Measurements from ENCODE around the gene WDR27.

The WDR27 gene

DNA sequence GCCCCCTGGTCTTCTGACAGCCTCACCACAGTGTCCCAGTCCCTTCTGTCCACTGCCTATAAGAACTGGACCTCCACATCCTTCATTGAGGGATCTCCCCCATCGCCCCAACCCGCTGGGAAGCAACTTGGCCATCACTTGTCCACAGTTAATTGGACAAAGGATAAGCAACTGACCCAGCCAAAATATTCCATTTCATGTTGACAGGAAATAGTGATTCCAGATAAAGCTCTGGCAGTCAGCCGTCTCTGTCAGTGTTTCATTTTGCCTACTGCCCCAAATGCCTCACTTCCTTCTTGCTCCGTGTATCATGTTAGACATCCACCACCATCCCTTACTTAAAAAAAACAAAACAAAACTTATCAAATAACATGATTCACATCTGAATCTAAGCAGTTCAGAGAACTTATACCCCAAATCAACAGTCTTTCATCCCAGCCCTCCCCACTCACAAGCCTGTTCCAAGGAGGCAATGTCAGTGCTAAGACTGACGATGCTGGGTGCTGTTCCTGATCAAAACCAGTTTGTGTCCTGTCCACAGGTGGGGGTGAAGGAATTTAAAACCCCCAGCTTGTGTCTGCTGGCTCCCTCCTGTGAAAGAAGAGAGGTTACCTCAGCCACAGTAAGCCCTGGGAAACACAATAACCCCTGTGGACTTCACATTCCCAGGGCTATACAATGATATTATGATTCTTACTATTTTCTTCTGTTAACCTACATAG, 162.5 kb downstream of the WDR27 start:
- H3K9me2 ChIP-seq (replicated peaks; ENCODE audit: insufficient read depth, low read length) = no peaks in the 10 kb centered on the region
- no peaks in the 10 kb centered on the region for H3K79me2 ChIP-seq (ENCODE audit: low read length)
- H3K27me3 ChIP-seq (replicated peaks; ENCODE audit: insufficient read depth, low read length) = no peaks in the 10 kb centered on the region
- TF ChIP-seq EZH2phosphoT487 (IDR thresholded peaks at IDR 0.05; ENCODE audit: low read length) = no peak
- TF ChIP-seq, protein P1, sequence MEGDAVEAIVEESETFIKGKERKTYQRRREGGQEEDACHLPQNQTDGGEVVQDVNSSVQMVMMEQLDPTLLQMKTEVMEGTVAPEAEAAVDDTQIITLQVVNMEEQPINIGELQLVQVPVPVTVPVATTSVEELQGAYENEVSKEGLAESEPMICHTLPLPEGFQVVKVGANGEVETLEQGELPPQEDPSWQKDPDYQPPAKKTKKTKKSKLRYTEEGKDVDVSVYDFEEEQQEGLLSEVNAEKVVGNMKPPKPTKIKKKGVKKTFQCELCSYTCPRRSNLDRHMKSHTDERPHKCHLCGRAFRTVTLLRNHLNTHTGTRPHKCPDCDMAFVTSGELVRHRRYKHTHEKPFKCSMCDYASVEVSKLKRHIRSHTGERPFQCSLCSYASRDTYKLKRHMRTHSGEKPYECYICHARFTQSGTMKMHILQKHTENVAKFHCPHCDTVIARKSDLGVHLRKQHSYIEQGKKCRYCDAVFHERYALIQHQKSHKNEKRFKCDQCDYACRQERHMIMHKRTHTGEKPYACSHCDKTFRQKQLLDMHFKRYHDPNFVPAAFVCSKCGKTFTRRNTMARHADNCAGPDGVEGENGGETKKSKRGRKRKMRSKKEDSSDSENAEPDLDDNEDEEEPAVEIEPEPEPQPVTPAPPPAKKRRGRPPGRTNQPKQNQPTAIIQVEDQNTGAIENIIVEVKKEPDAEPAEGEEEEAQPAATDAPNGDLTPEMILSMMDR (IDR thresholded peaks at IDR 0.05; ENCODE audit: low read length) = no peak
- no peak for TF ChIP-seq EZH2 (optimal IDR thresholded peaks at IDR 0.05; ENCODE audit: low read depth, low read length)
- no peak overlapping the region for H3K4me3 ChIP-seq (ENCODE audit: low read length)
- H3K4me2 ChIP-seq (ENCODE audit: low read depth, low read length) = no peak overlapping the region
- no peaks in the 10 kb centered on the region for H3K9me3 ChIP-seq (replicated peaks; ENCODE audit: insufficient read depth, low read length)
- no peak overlapping the region for H2AFZ ChIP-seq (ENCODE audit: low read length)
- no peak overlapping the region for H3K9ac ChIP-seq (ENCODE audit: low read length)
- no peaks in the 10 kb centered on the region for H4K20me1 ChIP-seq (ENCODE audit: insufficient read depth, low read length)
- no peak overlapping the region for H3K27ac ChIP-seq (ENCODE audit: low read length)
- H3K4me1 ChIP-seq (ENCODE audit: low read length) = no peaks in the 10 kb centered on the region
- no peaks in the 10 kb centered on the region for H3K36me3 ChIP-seq (replicated peaks; ENCODE audit: insufficient read depth, low read length)
- no peak for DNase-seq
- H3F3A ChIP-seq (ENCODE audit: insufficient read depth, low read length) = no peaks in the 10 kb centered on the region

DNA sequence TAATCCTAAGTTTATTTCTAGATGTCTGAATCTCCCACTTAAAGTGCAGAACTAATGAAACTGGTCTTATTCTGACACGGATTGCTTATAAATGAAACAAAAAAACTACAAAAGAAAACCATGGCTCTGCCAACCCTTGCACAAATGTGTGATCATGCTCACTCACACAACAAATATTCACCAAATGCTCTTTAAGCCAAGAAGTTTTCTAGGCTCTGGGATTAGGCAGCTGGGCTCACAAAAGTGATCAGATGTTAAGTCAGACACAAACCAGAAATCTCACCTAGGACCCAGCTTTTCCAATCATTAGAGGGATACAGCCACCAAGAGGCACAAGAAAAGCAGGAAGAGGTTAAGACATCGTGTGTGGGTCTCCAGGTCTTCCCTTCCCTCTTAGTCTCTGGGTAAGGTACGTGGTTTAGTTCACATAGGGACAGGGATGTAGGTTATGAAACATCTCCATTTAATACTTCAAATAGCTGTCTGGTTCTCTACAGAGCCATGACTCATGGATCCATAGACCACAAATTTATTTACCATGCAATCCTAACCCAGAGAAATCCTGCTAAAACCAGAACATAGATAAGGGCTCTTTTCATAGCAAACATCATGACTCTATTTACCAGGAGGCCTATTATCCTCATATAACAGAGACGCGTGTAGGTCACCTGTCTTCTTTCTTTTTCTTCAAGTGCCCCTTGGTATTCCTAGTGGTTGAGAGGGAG, 165.2 kb downstream of the WDR27 start:
- Histone ChIP-seq H3K79me2 (ENCODE audit: low read length) (no peaks in the 10 kb centered on the region), H4K20me1 (ENCODE audit: insufficient read depth, low read length) (no peaks in the 10 kb centered on the region), H3K9ac (ENCODE audit: low read length) (no peak overlapping the region), H3K9me3 (replicated peaks; ENCODE audit: insufficient read depth, low read length) (no peaks in the 10 kb centered on the region), H2AFZ (ENCODE audit: low read length) (no peak overlapping the region), H3F3A (ENCODE audit: insufficient read depth, low read length) (no peaks in the 10 kb centered on the region), H3K9me2 (replicated peaks; ENCODE audit: insufficient read depth, low read length) (no peaks in the 10 kb centered on the region), H3K36me3 (replicated peaks; ENCODE audit: insufficient read depth, low read length) (no peaks in the 10 kb centered on the region), H3K27ac (ENCODE audit: low read length) (no peak overlapping the region), H3K4me1 (ENCODE audit: low read length) (no peaks in the 10 kb centered on the region), H3K4me3 (ENCODE audit: low read length) (no peak overlapping the region), H3K27me3 (replicated peaks; ENCODE audit: insufficient read depth, low read length) (no peaks in the 10 kb centered on the region), H3K4me2 (ENCODE audit: low read depth, low read length) (no peak overlapping the region)
- DNase-seq = no peak
- TF ChIP-seq EZH2 (optimal IDR thresholded peaks at IDR 0.05; ENCODE audit: low read depth, low read length) = no peak
- no peak for TF ChIP-seq EZH2phosphoT487 (IDR thresholded peaks at IDR 0.05; ENCODE audit: low read length)
- TF ChIP-seq, protein P1 (IDR thresholded peaks at IDR 0.05; ENCODE audit: low read length) = no peak

DNA sequence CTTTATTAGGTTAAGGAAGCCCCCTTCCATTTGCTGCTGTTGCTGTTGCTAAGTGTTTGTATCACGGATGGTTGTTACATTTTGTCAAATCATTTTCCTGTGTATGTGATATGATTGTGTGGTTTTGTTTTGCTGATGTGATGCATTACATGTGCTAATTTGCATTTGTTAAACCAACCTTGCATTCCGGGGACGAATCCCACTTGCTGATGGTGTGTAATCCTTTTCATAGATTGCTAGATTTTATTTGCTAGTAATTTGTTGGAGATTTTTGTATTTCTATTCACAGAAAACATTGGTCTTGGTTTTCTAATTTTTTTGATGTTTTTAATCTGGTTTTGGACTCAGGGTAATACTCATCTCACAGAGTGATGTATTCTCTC, 167.8 kb downstream of the WDR27 start:
- no peak for DNase-seq
- Histone ChIP-seq H3K9me2 (replicated peaks; ENCODE audit: insufficient read depth, low read length) (no peaks in the 10 kb centered on the region), H3K4me2 (ENCODE audit: low read depth, low read length) (no peak overlapping the region), H2AFZ (ENCODE audit: low read length) (no peak overlapping the region), H3K36me3 (replicated peaks; ENCODE audit: insufficient read depth, low read length) (no peaks in the 10 kb centered on the region), H4K20me1 (ENCODE audit: insufficient read depth, low read length) (no peaks in the 10 kb centered on the region), H3K4me3 (ENCODE audit: low read length) (no peak overlapping the region), H3K27me3 (replicated peaks; ENCODE audit: insufficient read depth, low read length) (no peaks in the 10 kb centered on the region), H3K27ac (ENCODE audit: low read length) (no peak overlapping the region), H3K9me3 (replicated peaks; ENCODE audit: insufficient read depth, low read length) (no peaks in the 10 kb centered on the region), H3K4me1 (ENCODE audit: low read length) (no peaks in the 10 kb centered on the region), H3K9ac (ENCODE audit: low read length) (no peak overlapping the region), H3K79me2 (ENCODE audit: low read length) (no peaks in the 10 kb centered on the region), H3F3A (ENCODE audit: insufficient read depth, low read length) (no peaks in the 10 kb centered on the region)
- TF ChIP-seq, protein P1 (IDR thresholded peaks at IDR 0.05; ENCODE audit: low read length) = no peak
- TF ChIP-seq EZH2 (optimal IDR thresholded peaks at IDR 0.05; ENCODE audit: low read depth, low read length) (no peak), EZH2phosphoT487 (IDR thresholded peaks at IDR 0.05; ENCODE audit: low read length) (no peak)
